Common myeloid progenitor, CD34-positive (primary cell): ENCODE measurements around the gene LGR6.

Source experiments
- CTCF ChIA-PET: fragments of 350-600 bp; sonication (Branson Sonifier 250); formaldehyde crosslinking; loops from one replicate; lab custom pipeline; 2021; ENCODE audit warnings: antibody characterized with exemption; lab: Charles Lee
- POLR2A ChIA-PET: fragments of 350-600 bp; sonication (Branson Sonifier 250); formaldehyde crosslinking; loops from one replicate; lab custom pipeline; 2021; ENCODE audit warnings: antibody characterized with exemption; lab: Charles Lee
- DNase-seq, 3 donors: peaks; one replicate each; pipeline versions ENCODE4 v3.0.0 to v3.0.0-alpha.2; 2013
- H3K27ac ChIP-seq, 2 experiments: 1 replicate in 1 of 2; 2 replicates in 1 of 2; pipeline ENCODE4 v1.7.0; 2013; ENCODE audit warnings: inconsistent platforms in 2 of 2, low read length in 2 of 2, mild to moderate bottlenecking in 2 of 2, low read depth in 1 of 2, moderate library complexity in 1 of 2; ENCODE audit not compliant: severe bottlenecking in 2 of 2, insufficient read depth in 1 of 2, poor library complexity in 1 of 2
- H3K27me3 ChIP-seq, 5 experiments: replicated peaks in 2 of 5; 1 replicate in 3 of 5; 2 replicates in 2 of 5; pipeline versions ENCODE4 v1.6.1 to v1.7.0; 2013; ENCODE audit warnings: low read length in 4 of 5, mild to moderate bottlenecking in 2 of 5, moderate library complexity in 2 of 5, inconsistent platforms in 1 of 5; ENCODE audit not compliant: insufficient read depth in 5 of 5, control insufficient read depth in 4 of 5
- H3K36me3 ChIP-seq, 4 experiments: 1 replicate in 2 of 4; 2 replicates in 2 of 4; pipeline versions ENCODE4 v1.6.1 to v1.7.0; 2013; ENCODE audit warnings: low read length in 3 of 4, control low read depth in 1 of 4, mild to moderate bottlenecking in 1 of 4; ENCODE audit not compliant: control insufficient read depth in 4 of 4, insufficient read depth in 4 of 4
- H3K4me1 ChIP-seq, 4 experiments: 1 replicate in 3 of 4; 2 replicates in 1 of 4; pipeline versions ENCODE4 v1.6.1 to v1.7.1; 2013; ENCODE audit warnings: low read length in 3 of 4, mild to moderate bottlenecking in 3 of 4, control low read depth in 1 of 4, inconsistent platforms in 1 of 4, moderate library complexity in 1 of 4; ENCODE audit not compliant: control insufficient read depth in 4 of 4, insufficient read depth in 4 of 4; ENCODE audit errors: control extremely low read depth in 1 of 4
- H3K4me3 ChIP-seq, 7 experiments: 1 replicate in 4 of 7; 2 replicates in 3 of 7; pipeline versions ENCODE4 v1.5.1 to v1.7.0; 2013; ENCODE audit warnings: mild to moderate bottlenecking in 7 of 7, low read length in 6 of 7, moderate library complexity in 6 of 7, inconsistent platforms in 2 of 7, low read depth in 2 of 7, control low read depth in 1 of 7; ENCODE audit not compliant: insufficient read depth in 4 of 7, control insufficient read depth in 1 of 7; ENCODE audit errors: extremely low read depth in 1 of 7
- H3K9me3 ChIP-seq, 5 experiments: 1 replicate in 4 of 5; 2 replicates in 1 of 5; pipeline versions ENCODE4 v1.6.1 to v1.7.1; 2013; ENCODE audit warnings: low read length in 4 of 5, mild to moderate bottlenecking in 2 of 5, inconsistent platforms in 1 of 5, low read depth in 1 of 5, moderate library complexity in 1 of 5; ENCODE audit not compliant: control insufficient read depth in 4 of 5, insufficient read depth in 2 of 5; ENCODE audit errors: control extremely low read depth in 1 of 5
- WGBS: methylation state at CpG from one replicate; pipeline ENCODE4 v1.1.5; 2013; ENCODE audit not compliant: insufficient coverage; 5-methylcytosine and 5-hydroxymethylcytosine counted together

Gene LGR6

DNA sequence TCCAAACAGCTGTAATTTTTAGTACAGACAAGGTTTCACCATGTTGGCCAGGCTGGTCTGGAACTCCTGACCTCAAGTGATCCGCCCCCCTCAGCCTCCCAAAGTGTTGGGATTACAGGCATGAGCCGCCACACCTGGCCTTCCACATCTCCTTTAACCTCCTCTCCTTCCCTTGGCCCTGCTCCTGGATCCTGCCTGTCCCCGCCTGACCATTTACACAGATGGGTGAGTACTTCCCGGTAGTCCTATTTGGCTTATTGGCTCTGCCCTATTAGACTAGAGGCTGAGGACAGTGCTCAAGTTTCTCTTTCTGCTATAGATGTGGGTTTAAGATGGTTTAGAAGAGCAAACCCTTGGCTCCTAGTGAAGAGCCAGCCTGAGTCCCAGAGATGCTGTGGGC is 40.3 kb upstream of the LGR6 start:
- WGBS, result 97% methylated on average over 3 of the region's 4 CpGs
- no peak for DNase-seq
- CTCF ChIA-PET, result interaction anchor here (1.2 to 3.7 kb wide), 7 partner anchors 8 to 161 kb away, joined by 3 to 20 read pairs (median 11); partner anchors contain the start of gene ARL8A
- H3K36me3 ChIP-seq, result peaks cover 28 to 95% (median 78%) of the 10 kb centered on the region in 4 experiments
- H3K4me1 ChIP-seq, result peaks cover 0 to 39% (median 30%) of the 10 kb centered on the region in 4 experiments
- no peaks in the 10 kb centered on the region for H3K27me3 ChIP-seq
- H3K4me3 ChIP-seq, result no peak overlapping the region
- H3K27ac ChIP-seq, result no peak overlapping the region
- POLR2A ChIA-PET, result no interaction called here
- H3K9me3 ChIP-seq, result no peaks in the 10 kb centered on the region

DNA sequence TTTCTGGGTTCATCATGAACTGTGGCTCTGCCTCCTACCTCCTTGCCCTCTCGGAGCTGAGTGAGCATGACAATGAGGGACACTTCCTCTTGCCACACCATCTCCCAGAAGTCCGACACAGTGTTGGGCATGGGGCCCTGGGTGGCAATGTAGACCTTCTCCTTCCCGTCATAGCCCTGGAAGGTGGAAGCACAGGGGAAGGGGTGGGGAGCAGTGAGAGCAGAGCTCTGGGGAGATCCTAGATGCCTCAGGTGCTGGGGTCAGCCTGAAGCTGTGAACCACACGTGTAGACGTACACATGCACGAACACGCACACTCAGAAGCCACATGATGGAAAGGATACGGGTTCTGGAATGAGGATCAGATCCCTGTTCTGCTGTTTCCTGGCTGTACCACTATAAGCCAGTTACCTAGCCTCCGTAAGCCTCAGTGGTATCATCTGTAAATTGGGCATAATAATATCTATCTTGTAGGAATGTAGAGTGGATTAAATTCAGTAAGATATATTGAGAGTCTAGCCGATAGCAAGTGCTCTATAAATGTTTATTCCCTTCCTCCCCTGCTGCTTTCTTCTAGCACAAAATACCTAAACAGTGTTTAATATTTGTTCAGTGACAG is 39.3 kb upstream of the LGR6 start:
- H3K4me3 ChIP-seq, result no peak overlapping the region
- POLR2A ChIA-PET, result interaction anchor here (1.0 to 1.8 kb wide), 2 partner anchors 11 to 12 kb away, joined by 4 to 8 read pairs; no protein-coding TSS in a partner anchor
- WGBS, result 96% methylated on average over 7 of the region's 10 CpGs
- CTCF ChIA-PET, result interaction anchor here (0.6 to 3.7 kb wide), 15 partner anchors 8 to 839 kb away, joined by 3 to 20 read pairs (median 10); partner anchors contain the start of gene ARL8A
- H3K27ac ChIP-seq, result no peak overlapping the region
- peaks cover 27 to 86% (median 70%) of the 10 kb centered on the region in 4 experiments for H3K36me3 ChIP-seq
- H3K9me3 ChIP-seq, result no peaks in the 10 kb centered on the region
- H3K27me3 ChIP-seq, result no peaks in the 10 kb centered on the region
- H3K4me1 ChIP-seq, result peaks cover under 1 to 49% (median 40%) of the 10 kb centered on the region in 4 experiments
- DNase-seq, result no peak

DNA sequence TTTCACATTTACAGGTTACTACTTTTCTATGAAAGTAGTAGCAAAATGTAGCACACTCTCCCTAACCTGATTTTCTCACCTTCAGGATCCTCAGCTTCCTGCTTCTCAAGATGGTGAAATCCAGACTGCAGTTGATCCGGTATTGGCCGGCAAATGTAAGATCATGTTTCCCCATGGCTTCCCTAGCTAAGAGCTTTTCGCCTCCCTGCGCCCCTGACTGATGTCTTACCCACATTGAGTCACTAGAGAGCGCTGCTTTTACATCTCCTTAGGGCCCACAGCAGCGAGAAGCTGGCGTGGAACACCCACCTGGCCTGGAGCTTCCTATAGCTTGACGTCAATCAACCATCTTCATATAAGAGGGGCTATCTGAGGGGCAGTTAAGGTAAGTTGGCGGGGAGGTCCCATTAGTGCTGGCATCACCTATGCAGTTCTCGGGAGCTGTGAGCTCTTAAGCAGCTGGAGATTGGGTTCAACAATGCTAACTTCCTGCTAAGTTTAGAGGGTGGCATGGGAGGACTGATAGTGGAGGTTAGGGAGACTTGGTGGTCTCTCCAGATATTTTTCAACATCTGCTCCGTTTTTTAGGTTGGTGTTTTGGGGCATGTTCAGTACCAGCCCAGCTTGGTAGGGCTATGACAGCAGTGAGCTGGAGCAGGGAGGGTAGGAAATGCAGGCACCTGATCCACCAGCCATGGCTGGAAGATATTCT is 38.7 kb upstream of the LGR6 start:
- WGBS, result 79% methylated on average over 7 of the region's 11 CpGs
- H3K36me3 ChIP-seq, result peaks cover 27 to 83% (median 68%) of the 10 kb centered on the region in 4 experiments
- no peaks in the 10 kb centered on the region for H3K27me3 ChIP-seq
- peaks cover 3 to 53% (median 46%) of the 10 kb centered on the region in 4 experiments for H3K4me1 ChIP-seq
- ChIA-PET CTCF (interaction anchor here (0.6 to 3.7 kb wide), 21 partner anchors 8 to 838 kb away, joined by 3 to 20 read pairs (median 7); partner anchors contain the start of gene ARL8A), POLR2A (interaction anchor here (1.0 to 1.8 kb wide), 2 partner anchors 11 to 12 kb away, joined by 4 to 8 read pairs; no protein-coding TSS in a partner anchor)
- H3K4me3 ChIP-seq, result no peak overlapping the region
- H3K9me3 ChIP-seq, result no peaks in the 10 kb centered on the region
- peak; percentile 56 to 75 (median 71) for DNase-seq
- no peak overlapping the region for H3K27ac ChIP-seq

DNA sequence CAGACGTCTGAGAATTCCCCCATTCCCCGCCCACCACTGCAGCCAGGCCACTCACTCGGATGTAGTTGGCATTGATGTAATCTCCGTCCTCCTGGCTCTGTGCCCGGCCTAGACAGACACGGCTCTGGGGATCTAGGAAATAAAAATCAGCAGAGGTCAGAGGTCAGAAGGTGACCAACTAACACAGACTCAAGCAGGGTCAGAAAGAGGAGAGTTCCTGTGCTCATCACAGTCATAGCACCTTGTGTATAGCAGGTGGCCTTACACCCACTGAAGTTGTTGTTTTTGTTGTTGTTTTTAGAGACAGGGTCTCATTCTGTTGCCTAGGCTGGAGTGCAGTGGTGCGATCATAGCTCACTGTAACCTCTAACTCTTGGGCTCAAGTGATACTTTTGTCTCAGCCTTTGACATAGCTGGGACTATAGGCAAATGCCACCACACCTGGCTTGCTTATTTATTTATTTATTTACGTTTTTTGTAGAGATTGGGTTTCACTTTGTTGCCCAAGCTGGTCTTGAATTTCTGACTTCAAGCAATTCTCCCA is 38.0 kb upstream of the LGR6 start:
- ChIA-PET CTCF (interaction anchor here (0.7 to 3.7 kb wide), 20 partner anchors 7 to 446 kb away, joined by 3 to 20 read pairs (median 8); partner anchors contain the start of gene ARL8A), POLR2A (interaction anchor here (1.0 to 1.8 kb wide), 4 partner anchors 8 to 12 kb away, joined by 4 to 8 read pairs (median 4); no protein-coding TSS in a partner anchor)
- Histone ChIP-seq H3K27me3 (no peaks in the 10 kb centered on the region), H3K36me3 (peaks cover 27 to 77% (median 62%) of the 10 kb centered on the region in 4 experiments), H3K27ac (peak overlapping the region in 1 of 2 experiments; percentile 25), H3K4me1 (peaks cover 3 to 52% (median 52%) of the 10 kb centered on the region in 4 experiments), H3K4me3 (no peak overlapping the region), H3K9me3 (no peaks in the 10 kb centered on the region)
- no peak for DNase-seq
- WGBS, result 50% methylated on average over 5 of the region's 8 CpGs

DNA sequence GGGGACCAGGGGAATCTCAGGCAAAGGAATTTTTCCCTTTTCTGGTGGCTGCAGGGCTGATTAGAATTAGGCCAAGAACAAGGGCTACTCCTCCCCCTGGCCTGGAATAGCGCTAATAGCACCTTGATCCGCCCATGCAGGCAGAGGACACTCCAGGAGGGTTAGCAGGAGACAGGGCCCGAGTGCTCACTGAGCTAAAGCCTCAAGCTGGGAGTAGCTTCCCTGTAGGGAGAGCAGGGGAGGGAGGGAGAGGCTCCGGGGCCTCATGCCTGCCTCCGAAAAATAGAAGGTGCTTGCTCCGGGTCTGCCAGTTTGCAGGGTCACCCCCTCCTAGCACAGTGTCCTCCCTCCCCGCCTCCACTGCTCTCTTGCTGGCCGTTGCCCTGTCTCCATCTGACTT is 37.0 kb upstream of the LGR6 start:
- H3K4me3 ChIP-seq, result no peak overlapping the region
- WGBS, result 92% methylated on average over 5 of the region's 8 CpGs
- H3K9me3 ChIP-seq, result no peaks in the 10 kb centered on the region
- H3K4me1 ChIP-seq, result peaks cover 3 to 63% (median 59%) of the 10 kb centered on the region in 4 experiments
- no peak overlapping the region for H3K27ac ChIP-seq
- ChIA-PET POLR2A (interaction anchor here (0.6 to 1.5 kb wide), 4 partner anchors 9 to 611 kb away, joined by 3 to 5 read pairs (median 4); no protein-coding TSS in a partner anchor), CTCF (interaction anchor here (1.1 to 3.7 kb wide), 6 partner anchors 9 to 138 kb away, joined by 3 to 20 read pairs (median 11); partner anchors contain the start of gene ARL8A)
- no peak for DNase-seq
- H3K36me3 ChIP-seq, result peaks cover 23 to 68% (median 52%) of the 10 kb centered on the region in 4 experiments
- no peaks in the 10 kb centered on the region for H3K27me3 ChIP-seq

DNA sequence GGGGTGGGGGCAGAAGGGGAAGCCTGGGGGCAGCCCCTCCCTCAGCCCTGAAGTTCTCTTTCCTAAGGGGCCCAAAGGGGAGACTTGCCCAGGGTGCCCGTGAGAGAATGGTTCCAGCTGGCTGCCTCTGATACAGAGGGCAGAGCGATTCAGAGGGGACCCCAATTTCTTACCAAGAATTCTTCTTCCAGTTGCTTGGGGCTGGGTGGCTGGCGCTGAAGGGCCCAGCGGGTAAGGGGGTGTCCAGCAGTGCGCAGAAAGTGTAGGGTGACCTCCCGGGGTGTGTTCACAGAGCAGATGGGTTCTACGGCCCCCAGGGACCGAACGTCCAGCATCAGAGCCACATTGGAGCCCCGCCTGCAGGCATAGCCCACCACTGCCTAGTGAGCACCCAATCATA is 35.7 kb upstream of the LGR6 start:
- ChIA-PET POLR2A (no interaction called here), CTCF (no interaction called here)
- Histone ChIP-seq H3K9me3 (no peaks in the 10 kb centered on the region), H3K4me1 (peaks cover 6 to 76% (median 71%) of the 10 kb centered on the region in 4 experiments), H3K36me3 (peaks cover 19 to 54% (median 40%) of the 10 kb centered on the region in 4 experiments), H3K4me3 (peak overlapping the region in 2 of 7 experiments; percentile 17 to 72), H3K27me3 (no peaks in the 10 kb centered on the region), H3K27ac (peak overlapping the region in 1 of 2 experiments; percentile 93)
- DNase-seq, result no peak
- WGBS, result 76% methylated on average over 6 of the region's 10 CpGs
